Endodermal cell (in vitro differentiated cells): ENCODE results near the gene SLC6A1. TPM values are rescaled to one million over a fixed set of nuclear protein-coding genes. Genes with fewer than 3 reads are reported as not detected.

Experiments used
- DNase-seq: peaks from one replicate; pipeline ENCODE4 v3.0.0-alpha.2; 2017
- H3K27ac ChIP-seq: 2 replicates; pipeline ENCODE4 v1.5.1; 2013; ENCODE audit warnings: mild to moderate bottlenecking, low read depth, low read length, moderate library complexity
- H3K27me3 ChIP-seq: 2 replicates; pipeline ENCODE4 v1.6.1; 2013; ENCODE audit warnings: mild to moderate bottlenecking, low read length, moderate library complexity; ENCODE audit not compliant: insufficient read depth, control insufficient read depth, poor library complexity, severe bottlenecking
- H3K36me3 ChIP-seq: 2 replicates; pipeline ENCODE4 v1.7.0; 2013; ENCODE audit warnings: mild to moderate bottlenecking, low read length, moderate library complexity; ENCODE audit not compliant: control insufficient read depth, insufficient read depth
- H3K4me1 ChIP-seq: one replicate; pipeline ENCODE4 v1.7.0; 2013; ENCODE audit warnings: low read length; ENCODE audit not compliant: control insufficient read depth, insufficient read depth
- H3K4me3 ChIP-seq: 2 replicates; pipeline ENCODE4 v1.5.1; 2013; ENCODE audit warnings: mild to moderate bottlenecking, low read length, moderate library complexity
- H3K9ac ChIP-seq: 2 replicates; pipeline ENCODE4 v1.6.1; 2013; ENCODE audit warnings: mild to moderate bottlenecking, low read length, moderate library complexity; ENCODE audit not compliant: poor library complexity, severe bottlenecking; ENCODE audit errors: extremely low read depth
- H3K9me3 ChIP-seq: 2 replicates; pipeline ENCODE4 v1.6.1; 2013; ENCODE audit warnings: mild to moderate bottlenecking, low read length, moderate library complexity; ENCODE audit not compliant: control insufficient read depth
- H3K27ac Mint-ChIP-seq: 2 replicates; pipeline ENCODE4 v1.8.0; 2020; ENCODE audit warnings: mixed read lengths
- H3K27me3 Mint-ChIP-seq: 2 replicates; pipeline ENCODE4 v1.8.0; 2021; ENCODE audit warnings: mild to moderate bottlenecking, mixed read lengths; ENCODE audit not compliant: insufficient read depth
- H3K36me3 Mint-ChIP-seq: 2 replicates; pipeline ENCODE4 v1.8.0; 2020; ENCODE audit warnings: low read depth, mixed read lengths
- H3K4me1 Mint-ChIP-seq: 2 replicates; pipeline ENCODE4 v1.8.0; 2020; ENCODE audit warnings: mixed read lengths
- H3K4me3 Mint-ChIP-seq: 2 replicates; pipeline ENCODE4 v1.8.0; 2020; ENCODE audit warnings: mild to moderate bottlenecking, moderate library complexity, mixed read lengths
- H3K9me3 Mint-ChIP-seq: 2 replicates; pipeline ENCODE4 v1.8.0; 2020; ENCODE audit warnings: mild to moderate bottlenecking, mixed read lengths
- WGBS, 2 experiments: methylation state at CpG; one replicate each; pipeline versions ENCODE4 v1.1.5 to v1.1.7; 2013; ENCODE audit warnings: missing lambda C conversion rate in 2 of 2, mixed read lengths in 1 of 2; ENCODE audit not compliant: insufficient coverage in 1 of 2, insufficient read length in 1 of 2; 5-methylcytosine and 5-hydroxymethylcytosine counted together
- total RNA-seq, 2 donors: library from RNA; stranded (reverse); fragmentation: NEBNext Ultra II Directional in 1 of 2; extraction: Animal tissue kit (Norgen Biotek cat#: 25700) in 1 of 2; gene quantifications; 2 replicates in 1 of 2; 3 replicates in 1 of 2; pipeline ENCODE4 v1.2.1, GENCODE V29; 2021
- TF ChIP-seq, protein P1 (sequence below): fragments of 200-600 bp; sonication (generic); conservative IDR thresholded peaks from 2 replicates; pipeline ENCODE4 v1.5.0; 2021; ENCODE audit warnings: antibody characterized with exemption, mild to moderate bottlenecking

The SLC6A1 gene
- total RNA-seq, 2 donors from 2014 or later: 0.42 to 3.6 TPM

DNA sequence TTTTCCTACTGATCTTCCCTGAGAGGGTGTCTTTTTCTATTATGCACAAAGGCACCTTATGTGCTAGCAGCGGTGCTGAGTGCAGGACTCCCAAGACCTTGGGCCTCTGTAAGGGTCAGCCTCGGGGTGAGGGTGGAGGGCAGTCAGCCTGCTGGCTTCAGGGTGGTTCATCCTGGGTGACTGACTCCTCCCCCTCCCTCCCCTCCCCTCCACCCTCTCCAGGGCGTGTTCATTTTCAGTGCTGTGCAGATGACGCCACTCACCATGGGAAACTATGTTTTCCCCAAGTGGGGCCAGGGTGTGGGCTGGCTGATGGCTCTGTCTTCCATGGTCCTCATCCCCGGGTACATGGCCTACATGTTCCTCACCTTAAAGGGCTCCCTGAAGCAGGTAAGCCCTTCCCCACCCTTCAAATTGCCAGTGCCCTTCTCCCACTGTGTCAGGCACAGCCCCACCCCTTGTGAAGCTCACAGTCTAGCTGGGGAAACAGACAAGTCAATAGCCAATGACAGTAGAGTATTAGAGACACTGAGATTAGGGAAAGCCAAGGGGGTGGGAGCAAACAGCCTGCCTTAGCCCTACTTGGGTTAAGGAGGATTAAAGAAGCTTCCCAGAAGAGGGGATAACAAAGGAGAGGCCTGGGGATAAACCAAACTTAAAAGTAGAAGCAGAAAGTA lies 41.9 kb downstream of the SLC6A1 start:
- 87 to 100% methylated on average over 2 to 5 of the region's 5 CpGs for WGBS, 2 experiments
- Histone ChIP-seq H3K9me3 (no peaks in the 10 kb centered on the region), H3K36me3 (no peaks in the 10 kb centered on the region), H3K27ac (no peak overlapping the region), H3K27me3 (no peaks in the 10 kb centered on the region), H3K4me1 (no peaks in the 10 kb centered on the region), H3K9ac (no peak overlapping the region), H3K4me3 (no peak overlapping the region)
- TF ChIP-seq, protein P1, sequence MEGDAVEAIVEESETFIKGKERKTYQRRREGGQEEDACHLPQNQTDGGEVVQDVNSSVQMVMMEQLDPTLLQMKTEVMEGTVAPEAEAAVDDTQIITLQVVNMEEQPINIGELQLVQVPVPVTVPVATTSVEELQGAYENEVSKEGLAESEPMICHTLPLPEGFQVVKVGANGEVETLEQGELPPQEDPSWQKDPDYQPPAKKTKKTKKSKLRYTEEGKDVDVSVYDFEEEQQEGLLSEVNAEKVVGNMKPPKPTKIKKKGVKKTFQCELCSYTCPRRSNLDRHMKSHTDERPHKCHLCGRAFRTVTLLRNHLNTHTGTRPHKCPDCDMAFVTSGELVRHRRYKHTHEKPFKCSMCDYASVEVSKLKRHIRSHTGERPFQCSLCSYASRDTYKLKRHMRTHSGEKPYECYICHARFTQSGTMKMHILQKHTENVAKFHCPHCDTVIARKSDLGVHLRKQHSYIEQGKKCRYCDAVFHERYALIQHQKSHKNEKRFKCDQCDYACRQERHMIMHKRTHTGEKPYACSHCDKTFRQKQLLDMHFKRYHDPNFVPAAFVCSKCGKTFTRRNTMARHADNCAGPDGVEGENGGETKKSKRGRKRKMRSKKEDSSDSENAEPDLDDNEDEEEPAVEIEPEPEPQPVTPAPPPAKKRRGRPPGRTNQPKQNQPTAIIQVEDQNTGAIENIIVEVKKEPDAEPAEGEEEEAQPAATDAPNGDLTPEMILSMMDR: no peak
- Mint-ChIP-seq H3K9me3 (no peaks in the 10 kb centered on the region), H3K27me3 (peaks cover 4% of the 10 kb centered on the region), H3K36me3 (peaks cover 8% of the 10 kb centered on the region), H3K4me1 (no peaks in the 10 kb centered on the region), H3K4me3 (no peak overlapping the region), H3K27ac (no peak overlapping the region)
- no peak for DNase-seq

DNA sequence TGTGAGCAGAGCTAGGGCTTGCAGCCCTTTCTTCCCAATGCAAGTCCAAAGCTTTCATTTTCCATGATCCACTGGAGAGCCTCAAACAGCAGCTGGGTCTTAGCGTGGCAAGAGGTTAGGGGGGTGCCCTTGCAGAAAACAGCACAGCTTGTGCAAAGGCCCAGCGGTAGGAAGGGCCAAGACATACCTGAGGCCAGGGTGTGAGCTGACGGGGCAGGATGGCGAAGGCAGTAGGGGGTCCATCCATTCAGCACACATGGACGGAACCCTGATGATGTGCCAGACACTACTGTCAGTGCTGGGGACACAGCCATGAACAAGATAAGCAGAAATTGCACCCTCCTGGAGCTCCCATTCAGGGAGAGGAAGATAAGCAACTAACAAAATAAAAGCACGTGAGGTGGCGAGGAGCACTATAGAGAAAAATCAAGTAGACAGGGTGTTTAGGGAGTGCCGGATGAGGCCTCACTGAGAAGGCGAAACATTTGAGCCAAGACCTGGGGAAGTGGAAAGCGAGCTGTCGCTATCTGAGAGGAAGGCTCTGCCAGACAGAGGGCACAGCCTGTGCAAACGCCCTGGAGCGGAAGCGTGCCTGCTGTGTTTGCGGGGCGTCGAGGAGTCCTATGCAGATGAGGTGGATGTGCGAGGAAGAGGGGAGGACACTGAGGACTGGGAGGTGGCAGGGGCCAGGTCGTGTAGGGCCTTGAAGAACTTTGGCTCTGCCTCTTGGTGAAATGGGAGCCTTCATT lies 43.4 kb downstream of the SLC6A1 start:
- Histone ChIP-seq H3K4me3 (no peak overlapping the region), H3K9ac (no peak overlapping the region), H3K4me1 (no peaks in the 10 kb centered on the region), H3K27ac (no peak overlapping the region), H3K36me3 (no peaks in the 10 kb centered on the region), H3K9me3 (no peaks in the 10 kb centered on the region), H3K27me3 (no peaks in the 10 kb centered on the region)
- H3K4me3 Mint-ChIP-seq: no peak overlapping the region
- no peaks in the 10 kb centered on the region for H3K4me1 Mint-ChIP-seq
- 85 to 92% methylated on average over 19 of the region's 19 CpGs for WGBS, 2 experiments
- peaks cover 8% of the 10 kb centered on the region for H3K36me3 Mint-ChIP-seq
- TF ChIP-seq, protein P1: no peak
- H3K27me3 Mint-ChIP-seq: peaks cover 4% of the 10 kb centered on the region
- no peak for DNase-seq
- no peak overlapping the region for H3K27ac Mint-ChIP-seq
- no peaks in the 10 kb centered on the region for H3K9me3 Mint-ChIP-seq

DNA sequence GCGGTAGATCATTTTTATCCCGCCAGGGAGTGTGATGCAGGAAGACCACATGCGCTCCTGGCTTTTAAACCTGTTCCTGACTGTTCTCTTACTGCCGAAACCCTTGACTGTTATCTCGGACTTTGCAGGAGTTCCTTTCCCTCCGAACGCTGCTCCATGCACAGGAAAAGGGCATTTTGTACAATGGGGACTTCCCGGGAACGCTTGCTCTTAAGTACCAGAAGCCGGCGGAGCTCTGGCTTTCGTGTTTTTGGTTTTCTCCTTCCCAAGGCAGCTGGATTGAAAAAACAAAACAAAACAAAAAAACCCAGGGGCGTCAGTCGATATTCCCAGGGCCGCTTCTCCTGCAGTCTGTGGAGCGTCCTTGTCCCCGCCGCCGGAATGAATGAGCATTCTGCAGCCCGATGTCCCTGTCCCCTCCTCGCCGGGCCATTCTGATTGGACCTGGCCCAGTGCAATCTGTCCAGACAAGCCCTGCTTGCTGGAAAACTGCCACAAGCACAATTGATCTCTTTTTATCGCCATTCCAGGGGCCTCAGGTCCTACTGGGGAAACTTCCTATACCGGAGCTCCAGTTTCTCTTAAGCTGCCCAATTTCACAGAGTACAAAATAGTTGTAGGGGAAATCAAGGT lies 44.8 kb downstream of the SLC6A1 start:
- Mint-ChIP-seq H3K9me3 (no peaks in the 10 kb centered on the region), H3K4me3 (no peak overlapping the region), H3K36me3 (peaks cover 6% of the 10 kb centered on the region), H3K27me3 (peaks cover 4% of the 10 kb centered on the region), H3K27ac (no peak overlapping the region), H3K4me1 (no peaks in the 10 kb centered on the region)
- Histone ChIP-seq H3K9me3 (no peaks in the 10 kb centered on the region), H3K27ac (no peak overlapping the region), H3K27me3 (no peaks in the 10 kb centered on the region), H3K36me3 (no peaks in the 10 kb centered on the region), H3K4me1 (no peaks in the 10 kb centered on the region), H3K4me3 (no peak overlapping the region), H3K9ac (no peak overlapping the region)
- TF ChIP-seq, protein P1: no peak
- 94 to 95% methylated on average over 17 to 24 of the region's 24 CpGs for WGBS, 2 experiments
- no peak for DNase-seq
